AG08395 (cell line): ENCODE measurements around the gene PRR18.
"Not testable (repeated sequence)": the region's sequence is repeated elsewhere in the genome, so short reads cannot be mapped to it uniquely, and the experiment has no call there.

Experiments used
- DNase-seq: peaks from one replicate; pipeline ENCODE4 v3.0.0; 2012; ENCODE audit warnings: mixed read lengths, low spot score

Gene PRR18, protein sequence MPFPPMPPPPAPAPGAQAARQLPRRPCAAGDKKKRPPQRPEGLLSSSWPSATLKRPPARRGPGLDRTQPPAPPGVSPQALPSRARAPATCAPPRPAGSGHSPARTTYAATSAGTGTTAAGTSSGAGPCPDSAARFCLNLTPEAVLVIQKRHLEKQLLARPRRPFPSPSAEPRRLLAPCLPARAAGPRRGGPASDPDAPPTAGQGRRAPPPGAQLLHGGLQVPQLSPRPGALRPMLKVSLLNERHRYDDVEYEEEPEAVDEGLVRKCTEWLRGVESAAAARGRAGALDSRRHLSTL

DNA sequence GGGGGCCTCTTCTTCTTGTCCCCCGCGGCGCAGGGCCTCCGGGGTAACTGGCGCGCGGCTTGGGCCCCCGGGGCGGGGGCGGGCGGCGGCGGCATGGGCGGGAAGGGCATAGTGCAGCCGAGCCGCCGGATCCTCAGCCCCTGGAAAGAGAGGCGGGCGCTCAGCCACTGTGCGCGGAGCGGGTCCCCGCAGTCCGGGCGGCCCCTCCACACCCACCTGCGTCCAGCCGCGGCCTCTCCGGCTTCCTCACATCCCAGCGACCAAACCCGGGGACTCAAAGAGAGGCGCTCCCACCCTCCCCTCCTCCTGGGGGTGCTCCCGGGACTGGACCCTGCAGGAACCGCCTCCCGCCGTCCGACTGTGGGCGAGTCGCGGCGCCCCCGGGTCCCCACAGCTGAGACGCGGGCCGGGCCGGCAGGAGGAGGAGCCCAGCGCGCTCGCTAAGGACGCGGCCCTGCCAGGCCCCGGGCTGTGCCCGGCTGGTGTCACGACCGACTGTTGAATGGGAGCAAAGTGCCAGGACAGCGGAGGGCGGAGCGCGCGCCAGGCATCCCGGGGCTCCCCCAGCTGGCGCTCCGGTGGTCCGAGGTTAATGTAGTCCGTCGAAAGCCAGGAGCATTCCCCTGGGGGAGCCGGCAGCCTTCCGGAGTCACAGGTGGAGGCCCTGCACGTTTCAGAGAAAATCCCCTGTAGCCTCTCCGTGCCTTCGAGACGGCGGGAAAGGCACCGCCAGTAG, at the start of gene PRR18:
TSS of gene PRR18 (minus strand) at position 360 of the 736 bp plus-strand sequence. CDS start at position 110, 250 bp downstream.
- DNase-seq: no peak

DNA sequence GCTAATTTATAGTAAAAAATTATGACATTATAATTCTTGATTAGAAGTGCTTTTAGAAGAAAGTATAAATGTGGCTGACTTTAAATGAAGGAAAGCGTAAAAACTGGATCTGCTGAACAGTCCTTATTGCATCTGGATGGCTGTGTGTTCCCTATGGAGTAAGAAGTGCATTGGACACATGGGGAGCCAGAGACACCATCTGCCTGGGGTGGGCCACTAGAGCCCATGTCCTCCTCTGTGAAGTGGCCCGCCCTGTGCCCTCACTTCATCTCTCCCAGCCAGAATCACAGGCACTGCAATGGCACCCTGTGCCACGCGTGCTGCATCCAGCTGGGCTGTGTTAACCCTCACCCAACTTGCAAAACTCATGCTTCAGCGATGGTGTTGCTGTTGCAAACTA, 47.4 kb upstream of the PRR18 start:
- no peak for DNase-seq

DNA sequence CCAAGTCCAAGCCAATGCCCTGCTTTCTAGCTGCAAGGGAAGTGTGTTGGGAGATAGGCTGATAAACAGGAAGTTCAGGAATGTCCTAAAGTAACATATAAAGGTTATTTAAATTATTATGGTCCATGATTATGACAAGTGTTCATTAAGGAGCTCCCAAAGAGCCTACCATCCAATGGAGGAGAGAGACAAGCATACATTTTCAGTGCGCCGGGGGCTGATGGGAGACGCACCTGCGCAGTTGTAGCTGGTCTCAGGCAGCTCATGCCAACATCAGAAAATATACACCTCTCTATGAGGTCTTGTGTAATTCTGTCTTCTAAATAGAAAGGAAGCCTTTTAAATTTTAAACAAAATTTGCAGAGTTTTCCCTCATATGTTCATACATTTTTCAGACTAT, 46.8 kb upstream of the PRR18 start:
- no peak for DNase-seq

DNA sequence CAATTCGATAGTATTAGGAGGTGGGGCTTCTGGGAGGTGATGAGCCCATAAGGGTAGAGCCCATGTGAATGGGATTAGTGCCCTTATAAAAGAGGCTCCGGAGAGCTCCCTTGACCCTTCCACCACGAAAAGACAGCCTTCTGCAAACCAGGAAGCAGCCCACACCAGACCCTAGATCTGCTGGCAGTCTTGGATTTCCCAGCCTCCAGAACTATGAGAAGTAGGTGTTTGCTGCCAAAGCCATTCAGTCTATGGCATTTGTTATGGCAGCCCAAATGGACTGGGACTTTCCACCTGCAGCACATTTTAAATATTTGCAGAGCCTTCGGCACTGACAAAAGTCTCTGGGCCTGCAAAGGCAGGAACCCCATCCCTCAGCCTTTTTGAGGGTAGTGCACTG, 46.0 kb upstream of the PRR18 start:
- no peak for DNase-seq

DNA sequence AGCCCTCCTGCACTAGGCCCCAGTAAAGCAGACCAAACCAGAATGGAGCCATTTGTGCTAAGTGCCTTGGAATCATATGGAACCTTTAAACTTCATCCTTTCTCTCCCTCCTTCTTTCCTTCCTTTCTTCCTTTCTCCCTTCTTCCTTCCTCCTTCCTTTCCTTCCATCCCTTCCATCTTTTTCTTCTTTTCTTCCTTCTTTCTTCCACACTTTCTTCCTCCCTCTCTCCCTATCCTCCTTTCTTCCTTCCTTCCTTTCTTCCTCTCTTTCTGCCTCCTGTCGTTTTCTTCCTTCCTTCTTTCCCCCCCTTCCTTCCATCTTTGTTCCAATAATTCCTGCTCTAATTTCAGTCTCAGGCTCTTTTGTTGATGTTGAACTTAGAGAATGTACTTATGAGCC, 45.3 kb upstream of the PRR18 start:
- no peak for DNase-seq

DNA sequence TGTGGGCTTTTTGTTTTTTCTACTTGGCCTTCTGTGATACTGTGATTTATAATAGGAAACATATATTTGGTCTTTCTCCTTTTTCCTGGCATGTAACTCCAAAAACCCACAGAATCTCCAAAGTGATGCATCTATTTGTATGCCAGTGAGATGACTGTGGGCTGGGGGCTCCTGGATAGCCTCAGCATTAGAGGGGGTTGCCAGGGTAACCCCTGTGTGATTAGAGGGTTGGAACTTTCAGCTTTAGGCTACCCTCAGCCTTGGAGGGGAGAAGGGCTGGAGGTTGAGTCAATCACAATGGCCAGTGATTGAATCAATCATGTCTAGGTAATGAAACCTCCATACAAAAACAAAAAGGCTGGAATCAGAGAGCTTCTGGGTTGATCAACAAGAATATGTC, 44.7 kb upstream of the PRR18 start:
- DNase-seq: no peak

DNA sequence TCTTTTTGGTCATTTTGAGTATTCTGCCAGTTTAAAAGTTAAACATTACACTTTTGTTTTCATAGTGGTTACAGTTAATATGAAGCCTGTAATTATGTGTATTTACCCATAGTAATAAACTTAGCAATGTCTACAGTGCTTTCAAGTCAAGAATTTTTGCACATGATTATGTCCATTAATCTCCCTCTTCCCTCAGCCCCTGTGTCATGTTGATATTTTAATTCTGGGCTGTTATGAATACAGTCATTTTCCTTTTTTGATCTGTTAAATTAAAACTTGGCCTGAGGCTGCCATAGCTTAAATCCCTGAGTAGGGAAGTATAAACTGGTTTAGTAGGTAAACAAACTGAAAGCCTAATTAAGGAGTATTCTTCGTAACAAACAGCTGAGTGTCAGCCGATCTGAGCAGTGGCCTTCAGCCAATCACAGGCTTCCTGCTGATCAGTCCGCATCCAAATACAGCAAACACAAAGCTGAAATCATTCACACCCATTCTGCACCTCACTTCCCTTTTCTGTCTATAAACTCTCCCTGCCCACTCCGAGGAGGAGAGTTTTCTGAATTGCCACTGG, 43.6 kb upstream of the PRR18 start:
- no peak for DNase-seq

DNA sequence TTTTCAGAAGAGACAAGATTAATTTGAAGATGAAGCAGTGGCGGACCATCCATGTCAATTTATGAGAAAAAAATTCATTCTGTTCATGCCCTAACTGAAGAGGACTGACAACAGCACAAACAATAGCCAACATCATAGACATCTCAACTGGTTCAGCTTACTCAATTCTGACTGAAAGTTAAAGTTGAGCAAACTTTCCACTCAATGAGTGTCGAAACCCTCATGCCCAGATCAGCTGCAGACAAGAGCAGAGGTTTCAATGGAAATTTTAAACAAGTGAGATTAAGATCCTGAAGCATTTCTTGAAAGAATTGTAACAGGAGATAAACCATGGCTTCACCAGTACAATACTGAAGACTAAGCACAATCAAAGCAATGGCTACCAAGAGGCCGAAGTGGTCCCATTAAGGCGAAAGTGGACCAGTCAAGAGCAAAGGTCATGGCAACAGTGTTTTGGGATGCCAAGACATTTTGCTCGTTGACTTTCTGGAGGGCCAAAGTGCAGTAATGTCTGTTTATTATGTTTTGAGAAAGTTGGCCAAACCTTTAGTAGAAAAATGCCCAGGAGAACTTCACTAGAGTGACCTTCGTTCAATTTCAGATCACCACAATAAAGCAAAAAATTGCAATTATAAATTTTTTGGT, 40.2 kb upstream of the PRR18 start:
- no peak for DNase-seq

DNA sequence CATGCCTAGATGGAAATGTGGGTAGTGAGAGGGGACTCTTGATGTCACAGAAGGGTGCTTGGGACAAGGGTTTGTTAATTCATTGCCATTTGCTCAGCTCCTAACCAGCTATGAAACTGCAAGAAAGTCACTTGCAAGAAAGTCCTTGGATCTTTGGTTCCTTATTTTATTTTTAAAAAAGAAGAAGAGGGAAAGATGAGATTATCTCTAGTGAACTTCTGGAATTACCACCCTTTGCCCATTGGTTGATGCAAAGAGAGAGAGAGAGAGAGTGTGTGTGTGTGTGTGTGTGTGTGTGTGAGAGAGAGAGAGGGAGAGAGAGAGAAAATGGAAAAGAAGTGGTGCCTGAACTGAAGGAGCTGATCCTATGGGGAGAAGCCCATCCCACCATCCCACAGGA, 38.8 kb upstream of the PRR18 start:
- no peak for DNase-seq

DNA sequence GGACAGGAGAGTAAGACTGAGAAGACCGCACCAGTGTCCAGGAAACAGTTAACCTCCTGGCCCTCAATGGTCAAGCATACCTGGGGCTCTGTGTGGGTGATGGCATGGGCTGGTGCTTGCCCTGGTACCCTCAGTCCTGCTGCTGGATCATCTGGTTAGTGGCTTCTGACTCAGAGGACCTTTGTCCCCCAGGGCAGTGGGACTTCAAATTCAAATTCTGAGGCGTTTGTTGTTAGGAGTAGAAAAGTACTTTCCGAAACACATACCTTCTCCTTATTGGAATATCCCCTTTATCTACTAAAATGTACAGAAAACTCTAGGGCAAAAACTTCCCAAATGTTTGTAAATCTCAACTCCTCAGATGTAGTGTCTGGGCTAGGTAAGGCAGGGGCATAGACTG, 38.3 kb upstream of the PRR18 start:
- DNase-seq: no peak

DNA sequence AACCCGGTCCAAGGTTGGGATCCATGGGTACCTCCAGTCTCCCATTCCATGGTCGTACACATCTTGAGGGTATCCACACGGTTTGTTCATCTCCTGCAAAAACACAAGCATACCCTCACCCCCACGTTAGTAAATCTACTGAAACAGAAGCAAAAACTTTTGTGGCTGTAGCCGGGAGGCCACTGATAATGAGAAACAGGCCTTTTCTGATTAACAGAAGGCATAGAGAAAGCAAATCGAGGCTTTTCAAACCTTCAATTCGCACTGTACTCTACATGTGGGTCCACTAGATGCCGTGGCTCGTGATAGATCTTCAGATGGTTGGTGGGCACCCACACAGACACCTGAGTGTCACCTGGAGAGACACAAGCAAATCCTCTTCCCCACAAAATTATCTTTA, 37.5 kb upstream of the PRR18 start:
- not testable (repeated sequence) for DNase-seq

DNA sequence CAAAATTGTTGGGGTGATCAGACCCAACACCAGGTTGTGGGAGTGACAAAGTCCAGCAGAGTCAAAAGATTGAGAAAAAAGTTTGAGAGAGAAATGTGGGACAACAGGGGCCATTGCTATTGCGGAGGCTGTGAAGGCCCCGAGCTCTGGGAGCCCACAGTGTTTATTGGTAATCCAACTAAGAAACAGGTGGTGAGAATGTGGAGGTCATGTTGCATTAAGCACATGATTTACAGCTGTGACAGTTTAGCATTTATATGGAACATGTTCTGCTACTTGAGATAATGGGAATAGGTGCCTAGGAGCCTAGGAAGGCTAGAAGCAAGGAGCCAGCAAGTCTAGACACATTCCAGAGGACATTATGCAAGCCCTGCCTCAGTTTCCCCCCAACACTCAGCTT, 36.7 kb upstream of the PRR18 start:
- DNase-seq: not testable (repeated sequence)

DNA sequence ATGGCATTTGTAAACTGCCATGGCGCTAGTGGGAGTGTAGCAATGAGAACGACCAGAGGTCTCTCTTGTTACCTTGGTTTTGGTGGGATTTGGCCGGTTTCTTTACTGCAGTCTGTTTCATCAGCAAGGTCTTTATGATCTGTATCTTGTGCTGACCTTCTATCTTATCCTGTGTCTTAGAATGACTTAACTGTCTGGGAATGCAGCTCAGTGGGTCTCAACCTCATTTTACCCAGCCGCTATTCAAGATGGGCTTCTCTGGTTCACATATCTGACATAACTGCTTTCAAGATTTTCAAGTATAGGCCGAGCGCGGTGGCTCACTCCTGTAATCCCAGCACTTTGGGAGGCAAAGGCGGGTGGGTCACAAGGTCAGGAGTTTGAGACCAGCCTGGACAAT, 36.0 kb upstream of the PRR18 start:
- DNase-seq: no peak

DNA sequence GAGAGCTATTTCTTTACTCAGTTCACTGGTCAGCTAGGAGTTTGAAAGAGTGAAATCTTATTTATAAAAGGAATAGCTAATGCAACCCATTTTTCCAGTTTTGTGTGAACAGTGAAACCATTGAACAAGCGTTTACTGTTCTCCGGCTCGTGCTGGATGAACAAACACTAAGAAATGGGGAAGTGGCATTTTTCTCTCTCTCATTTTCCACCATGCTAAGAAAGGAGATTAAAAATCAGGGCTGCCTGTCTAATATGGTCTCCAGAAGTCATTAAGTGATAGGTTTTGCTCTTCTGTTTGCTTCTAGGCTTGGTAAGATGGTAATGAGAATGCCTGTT, 34.9 kb upstream of the PRR18 start:
- DNase-seq: no peak

DNA sequence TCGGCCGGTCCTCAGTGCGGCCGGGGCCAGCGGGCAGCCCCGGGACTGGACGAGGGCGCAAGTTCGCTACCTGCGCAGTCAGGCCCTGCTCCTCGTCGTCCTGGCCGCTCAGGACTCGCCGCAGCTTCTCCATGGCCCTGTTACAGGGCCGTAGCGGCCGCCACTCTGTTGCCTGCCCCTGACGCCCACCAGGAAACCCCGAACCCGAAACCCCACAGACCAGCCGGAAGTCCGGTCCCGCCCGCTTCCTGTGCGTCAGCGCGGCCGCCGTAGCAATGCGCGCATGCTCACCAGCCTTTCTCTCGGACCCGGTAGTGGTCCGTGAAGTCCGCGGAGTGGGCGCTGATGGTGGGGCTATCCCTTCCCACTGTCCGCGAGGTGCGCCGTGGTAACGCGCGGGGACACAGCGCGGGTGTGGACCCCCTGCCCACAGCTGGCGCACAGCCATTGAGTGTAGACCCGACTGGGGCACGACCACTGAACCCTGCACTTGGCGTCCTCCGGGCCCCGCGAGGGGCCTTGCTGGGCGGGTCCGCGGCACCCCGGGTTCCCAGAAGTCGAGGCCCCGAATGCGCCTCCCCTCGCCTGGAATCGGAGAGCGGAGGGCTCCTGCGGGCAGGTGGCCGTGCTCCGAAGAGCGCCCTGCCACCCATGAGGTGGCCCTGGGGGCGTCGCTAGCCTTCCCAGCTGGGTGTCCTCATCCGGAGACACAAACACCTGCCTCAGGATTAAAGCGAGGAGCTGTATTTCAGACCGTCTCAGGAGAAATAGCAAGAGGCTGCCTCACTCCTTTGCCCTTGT, 34.4 kb upstream of the PRR18 start, which contains the start of gene SFT2D1:
TSS of gene SFT2D1 (minus strand) at position 197 of the 801 bp plus-strand sequence. CDS start at position 133, 64 bp downstream.
- peak; percentile 93 for DNase-seq

DNA sequence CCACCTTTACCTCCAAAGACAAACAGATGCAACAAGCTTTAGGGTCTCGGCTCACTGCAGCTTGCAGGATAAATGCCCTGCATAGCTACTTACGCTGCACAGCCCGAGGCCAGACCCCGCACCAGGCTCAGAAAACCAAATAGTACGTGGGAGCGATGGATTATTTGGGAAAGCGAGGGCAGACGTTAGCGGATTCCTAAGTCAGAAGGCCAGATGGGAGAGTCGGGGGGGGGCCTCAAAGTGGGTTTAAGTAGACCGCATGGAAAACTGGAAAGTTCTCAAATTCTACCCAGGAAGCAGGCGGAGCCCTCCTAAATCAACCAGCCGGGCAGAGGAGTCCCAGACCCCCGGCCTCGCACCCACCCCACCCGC, 33.8 kb upstream of the PRR18 start:
- DNase-seq: peak; percentile 40

DNA sequence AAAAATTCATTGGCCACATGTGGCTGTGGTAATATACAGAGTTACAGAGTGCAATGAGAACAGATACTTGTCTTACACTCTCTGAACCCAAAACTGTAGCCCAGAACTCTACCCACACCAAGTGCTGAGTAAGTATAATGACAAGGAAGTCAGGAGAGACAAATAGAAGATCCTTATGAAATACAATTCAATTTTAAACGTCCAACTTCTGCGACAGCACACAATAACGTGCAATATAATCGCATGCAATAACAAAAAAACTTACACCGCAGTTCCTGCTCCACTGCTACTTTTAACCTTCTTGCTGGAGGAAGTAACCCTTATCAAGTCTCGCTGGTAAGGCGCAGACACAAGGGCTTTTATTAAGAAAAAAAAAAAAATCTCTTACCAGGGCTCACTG, 33.3 kb upstream of the PRR18 start:
- no peak for DNase-seq

DNA sequence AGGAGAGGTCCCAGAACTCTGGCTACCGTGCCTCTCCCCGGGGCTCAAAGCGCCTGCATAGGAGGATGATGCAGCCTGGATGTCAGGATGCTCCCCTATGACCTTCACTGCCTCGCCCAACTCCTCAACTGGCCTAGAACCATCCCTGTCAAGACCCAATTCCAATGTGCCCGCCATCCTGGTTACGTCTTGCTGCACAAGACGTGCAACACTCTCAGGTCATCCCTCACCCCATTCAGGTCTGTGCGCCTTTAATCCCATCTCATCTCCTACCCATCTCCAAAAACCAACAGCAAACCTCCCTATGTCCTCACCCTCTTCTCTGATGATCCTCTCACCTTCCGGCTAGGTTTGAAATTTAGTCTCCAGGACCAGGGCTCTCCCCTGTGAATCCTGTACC, 30.7 kb upstream of the PRR18 start:
- DNase-seq: no peak

DNA sequence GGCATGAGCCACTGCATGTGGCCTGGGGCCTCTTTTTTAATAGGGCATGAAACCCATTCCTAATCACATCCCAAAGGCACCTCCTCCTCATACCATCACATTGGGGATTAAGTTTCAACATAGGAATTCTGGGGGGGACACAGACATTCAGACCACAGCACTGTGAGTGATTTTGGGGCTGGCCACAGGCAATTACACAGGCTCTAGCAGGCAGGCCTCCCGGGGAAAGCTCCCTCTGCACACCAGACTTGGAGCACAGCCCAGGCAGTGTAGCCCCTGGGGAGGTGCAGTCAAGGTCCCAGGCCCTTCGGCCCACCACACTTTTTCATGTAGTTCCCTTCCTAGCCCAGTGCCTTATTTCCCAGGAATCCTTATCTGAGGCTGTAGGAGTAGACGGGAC, 28.7 kb upstream of the PRR18 start:
- DNase-seq: no peak

DNA sequence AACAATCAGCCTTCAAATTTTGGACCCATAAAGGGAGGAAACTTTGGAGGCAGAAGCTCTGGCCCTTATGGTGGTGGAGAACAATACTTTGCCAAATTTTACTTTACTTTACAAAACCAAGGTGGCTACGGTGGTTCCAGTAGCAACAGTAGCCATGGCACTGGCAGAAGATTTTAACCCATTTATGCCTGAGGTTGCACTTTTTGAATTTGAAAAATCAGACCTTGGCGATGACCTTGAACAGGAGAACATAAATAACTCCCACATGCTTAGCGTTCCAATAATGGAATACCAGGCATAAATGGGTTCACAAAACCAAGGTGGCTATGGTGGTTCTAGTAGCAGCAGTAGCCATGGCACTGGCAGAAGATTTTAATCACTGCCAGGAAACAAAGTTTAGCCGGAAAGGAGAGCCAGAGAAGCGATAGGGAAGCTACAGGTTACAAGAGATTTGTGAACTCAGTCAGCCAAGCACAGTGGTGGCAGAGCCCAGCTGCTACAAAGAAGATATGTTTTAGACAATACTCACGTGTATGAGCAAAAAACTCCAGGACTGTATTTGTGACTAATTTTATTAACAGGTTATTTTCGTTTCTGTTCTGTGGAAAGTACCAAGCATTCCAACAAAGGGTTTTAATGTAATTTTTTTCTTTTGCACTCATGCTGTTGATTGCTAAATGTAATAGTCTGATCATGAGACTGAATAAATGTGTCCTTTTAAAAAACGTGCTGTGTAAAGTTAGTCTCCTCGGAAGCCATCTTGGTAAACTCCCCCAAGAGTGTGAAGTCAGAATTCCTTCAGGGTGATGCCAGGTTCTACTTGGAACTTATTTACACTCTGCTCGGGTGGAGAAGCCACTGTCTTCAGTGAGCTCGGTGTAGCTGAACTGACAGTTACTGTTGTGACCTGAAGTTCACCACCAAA, 27.4 kb upstream of the PRR18 start:
- no peak for DNase-seq

DNA sequence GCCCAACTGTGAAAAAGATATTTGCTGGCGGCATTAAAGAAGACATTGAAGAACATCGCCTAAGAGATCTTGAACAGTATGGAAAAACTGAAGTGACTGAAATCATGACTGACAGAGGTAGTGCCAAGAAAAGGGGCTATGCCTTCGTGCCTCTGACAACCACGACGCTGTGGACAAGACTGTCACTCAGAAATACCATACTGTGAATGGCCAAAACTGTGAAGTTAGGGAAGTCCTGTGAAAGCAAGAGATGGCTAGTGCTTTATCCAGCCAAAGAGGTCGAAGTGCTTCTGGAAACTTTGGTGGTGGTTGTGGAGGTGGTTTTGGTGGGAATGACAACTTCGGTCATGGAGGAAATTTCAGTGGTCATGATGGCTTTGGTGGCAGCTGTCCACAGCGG, 26.7 kb upstream of the PRR18 start:
- DNase-seq: no peak
